DMS 273 (cell line): ENCODE results near the gene TRDMT1.
A peak's percentile ranks its signal among the peaks of the same experiment; 100 is the strongest.

Experiments
- DNase-seq: peaks from one replicate; lab custom pipeline; 2025; ENCODE audit not compliant: unreplicated experiment; lab: John Stamatoyannopoulos, UW

TRDMT1 gene

DNA sequence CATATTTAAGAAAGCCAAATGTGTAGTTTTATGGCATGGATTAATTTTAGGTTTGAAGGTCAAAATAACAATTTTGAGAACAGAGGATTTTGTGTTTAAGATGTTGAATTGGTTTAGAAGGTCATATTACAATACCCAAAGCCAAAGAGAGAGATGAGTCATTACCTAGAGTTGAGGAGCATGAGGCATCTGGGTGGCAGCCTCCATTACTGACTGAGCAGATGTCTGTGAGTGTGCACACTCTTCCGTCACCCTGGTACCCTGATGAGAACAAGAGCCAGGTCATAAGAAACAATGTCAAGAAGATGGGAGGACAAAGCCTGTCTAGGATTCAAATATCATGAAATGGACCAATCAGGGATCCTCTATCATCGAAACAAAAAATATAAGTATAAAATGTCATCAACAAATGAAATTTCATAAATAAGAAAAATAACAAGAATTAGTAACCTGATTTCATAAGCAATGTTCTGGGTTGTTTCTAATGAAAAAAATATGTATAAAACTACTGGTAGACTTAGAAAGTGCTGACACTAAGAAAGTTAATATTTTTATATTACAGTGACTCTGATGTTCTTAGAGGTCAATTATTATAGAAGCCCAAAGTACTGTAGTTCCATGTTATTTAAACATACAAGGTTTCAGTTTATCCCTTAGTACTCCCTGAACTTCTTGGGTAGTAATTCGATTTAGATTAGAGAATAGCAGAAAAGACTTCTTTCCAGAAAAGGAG is 91.8 kb downstream of the TRDMT1 start:
- DNase-seq: peak; percentile 20

DNA sequence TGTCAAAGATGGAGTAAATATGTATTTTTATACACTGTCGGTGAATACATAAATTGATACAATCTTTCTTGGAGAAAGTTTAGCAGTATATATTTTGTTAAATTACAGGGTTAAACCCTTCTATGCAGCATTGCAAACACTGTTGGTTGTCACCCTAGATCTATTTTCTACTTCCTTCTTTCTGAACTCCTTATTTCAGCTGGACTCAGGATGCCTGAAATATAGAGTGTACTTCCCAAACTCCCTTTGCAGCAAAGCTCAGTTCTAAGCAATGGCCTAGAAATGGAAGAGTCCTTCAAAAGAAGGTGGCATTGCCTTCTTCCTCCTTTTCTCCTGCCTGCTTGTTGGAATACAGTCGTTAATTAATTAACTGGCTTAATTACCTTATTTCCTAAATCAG is 92.4 kb downstream of the TRDMT1 start:
- no peak for DNase-seq

DNA sequence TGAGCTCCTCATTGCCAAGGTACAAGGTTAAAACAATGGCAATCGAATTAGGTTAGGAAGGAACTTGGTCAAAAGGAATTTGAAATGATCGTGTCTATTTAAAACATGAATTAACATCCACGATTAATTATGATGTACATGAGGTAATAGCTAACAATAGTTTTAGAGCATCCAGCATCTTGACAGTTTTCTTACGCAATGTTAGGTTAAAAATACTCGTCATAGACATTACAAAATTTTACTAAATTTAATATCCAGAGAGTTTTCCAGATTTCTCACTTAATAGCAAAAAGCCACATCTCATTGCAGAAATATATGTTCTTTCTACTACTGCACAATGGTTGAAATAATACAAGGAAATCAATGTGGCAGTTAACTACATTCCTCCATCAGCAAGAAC is 94.5 kb downstream of the TRDMT1 start:
- no peak for DNase-seq

DNA sequence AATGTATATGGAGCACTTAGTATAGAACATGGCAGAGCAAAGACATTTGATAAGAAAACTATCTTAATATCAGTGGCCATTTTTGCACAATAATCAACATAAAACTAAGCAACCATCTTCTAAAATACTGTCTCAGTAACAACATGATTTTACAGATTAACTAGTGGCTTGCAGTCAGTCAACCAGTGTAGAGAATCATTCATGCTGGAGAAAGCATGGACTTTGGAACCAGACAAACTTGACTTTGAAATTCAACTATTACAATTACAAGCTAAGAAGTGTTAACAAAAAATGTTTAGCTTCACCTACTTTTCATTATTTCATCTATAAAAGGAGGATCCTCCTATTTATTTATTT is 99.6 kb downstream of the TRDMT1 start:
- DNase-seq: no peak

DNA sequence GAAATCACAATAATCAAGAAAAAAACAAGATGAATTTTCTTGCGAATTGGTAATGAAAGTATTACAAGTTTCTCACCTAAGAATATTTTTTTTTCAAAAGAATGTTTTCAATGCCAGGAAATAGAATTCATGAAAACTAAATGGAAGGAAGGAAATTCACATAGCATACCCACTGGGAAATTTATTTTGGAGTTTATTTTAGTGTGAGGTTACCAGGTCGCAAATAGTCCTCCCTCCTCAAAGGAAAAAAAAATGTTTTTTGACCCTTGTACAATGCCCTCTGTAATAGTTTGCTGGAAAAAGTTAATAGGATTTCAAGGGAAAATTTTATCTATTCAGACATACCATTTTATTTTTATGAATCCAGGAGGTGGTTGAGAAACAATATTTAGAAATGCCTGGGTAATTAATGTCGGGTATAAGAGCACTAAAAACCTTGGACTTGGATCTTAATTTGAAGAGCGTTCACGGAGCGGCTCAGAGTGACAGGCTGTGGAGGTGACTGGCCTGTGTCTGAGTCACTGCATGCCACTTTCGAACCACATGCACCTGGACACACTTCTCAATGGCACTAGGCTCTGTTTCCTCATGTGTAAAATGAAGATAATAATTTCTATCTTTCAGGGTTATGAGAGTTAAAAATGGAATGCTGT is 100.1 kb downstream of the TRDMT1 start:
- DNase-seq: no peak

DNA sequence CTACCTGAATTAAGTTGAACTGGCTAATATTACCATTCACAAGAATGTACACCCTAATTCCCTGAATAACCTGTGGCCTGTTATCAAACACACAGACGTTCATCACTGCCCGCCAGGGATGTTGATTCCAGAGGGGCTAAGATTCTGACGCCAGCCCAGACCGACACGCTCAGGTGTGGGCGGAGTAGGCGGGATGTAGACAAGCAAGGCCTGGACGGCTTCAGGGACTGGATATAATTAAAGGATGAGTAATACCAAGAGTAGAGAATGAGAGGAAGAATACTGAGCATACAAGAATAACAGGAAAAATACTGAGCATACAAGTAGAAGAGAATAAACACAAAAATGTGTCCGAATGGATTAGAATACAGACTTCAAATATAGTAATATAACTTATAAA is 100.9 kb downstream of the TRDMT1 start:
- no peak for DNase-seq

DNA sequence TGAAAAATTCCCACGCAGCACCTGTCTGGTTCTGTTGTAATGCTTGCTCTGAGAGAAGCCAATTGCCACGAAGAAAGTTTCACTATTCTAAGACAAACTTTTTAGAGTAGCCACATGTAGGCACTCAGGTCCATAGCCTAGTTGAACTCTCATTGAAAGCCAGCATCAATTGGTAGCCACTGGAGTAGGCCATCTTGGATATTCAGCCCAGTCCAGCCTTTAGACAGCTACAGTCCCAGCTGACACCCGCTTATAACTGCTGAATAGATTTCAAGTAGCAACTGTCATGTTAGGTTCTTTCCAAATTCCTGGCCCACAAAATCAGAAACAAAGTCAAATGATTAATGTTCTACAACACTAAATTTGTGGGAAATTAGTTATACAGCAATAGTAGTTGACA is 103.5 kb downstream of the TRDMT1 start:
- no peak for DNase-seq
